ENCODE data around the gene BCAP31.

The BCAP31 gene

GRCh38 chrX:153763298-153763932, 39.2 kb upstream of the BCAP31 start:
- no peak for TF ChIP-seq TOX (CRISPR knock-in tag; IDR thresholded peaks at IDR 0.05; ENCODE audit: borderline replicate concordance)
- TF ChIP-seq ZNF565 (CRISPR knock-in tag; conservative IDR thresholded peaks at IDR 0.05; ENCODE audit: low read depth): no peak
- no peak for TF ChIP-seq ZNF8 (CRISPR knock-in tag; IDR thresholded peaks at IDR 0.05)
- no peak for TF ChIP-seq TSHZ2 (CRISPR knock-in tag; IDR thresholded peaks at IDR 0.05)
- TF ChIP-seq ESRRG (CRISPR knock-in tag; IDR thresholded peaks at IDR 0.05): no peak
- no peak for TF ChIP-seq ZNF70 (CRISPR knock-in tag; IDR thresholded peaks at IDR 0.05)
- no peak for TF ChIP-seq PATZ1 (CRISPR knock-in tag; IDR thresholded peaks at IDR 0.05; ENCODE audit: borderline replicate concordance)
- TF ChIP-seq GLIS3 (CRISPR knock-in tag; IDR thresholded peaks at IDR 0.05): no peak
- TF ChIP-seq TCF4 (CRISPR knock-in tag; IDR thresholded peaks at IDR 0.05; ENCODE audit: borderline replicate concordance): no peak
- no peak for TF ChIP-seq ISL1 (CRISPR knock-in tag; IDR thresholded peaks at IDR 0.05)
- TF ChIP-seq BACH2 (CRISPR knock-in tag; IDR thresholded peaks at IDR 0.05; ENCODE audit: borderline replicate concordance): no peak
- no peak for TF ChIP-seq CSRNP3 (CRISPR knock-in tag; IDR thresholded peaks at IDR 0.05)
- no peak for TF ChIP-seq ZFP30 (CRISPR knock-in tag; IDR thresholded peaks at IDR 0.05)
- no peak for TF ChIP-seq SNAI2 (CRISPR knock-in tag; IDR thresholded peaks at IDR 0.05)
- ATAC-seq: no peak

- no peak for ATAC-seq
- TF ChIP-seq ZC3H10 (CRISPR knock-in tag; IDR thresholded peaks at IDR 0.05) (no peak), ZFP3 (CRISPR knock-in tag; IDR thresholded peaks at IDR 0.05) (no peak), SNAI2 (CRISPR knock-in tag; IDR thresholded peaks at IDR 0.05) (no peak), TOX (CRISPR knock-in tag; IDR thresholded peaks at IDR 0.05; ENCODE audit: borderline replicate concordance) (no peak), ZNF565 (CRISPR knock-in tag; conservative IDR thresholded peaks at IDR 0.05; ENCODE audit: low read depth) (no peak), RARB (CRISPR knock-in tag; IDR thresholded peaks at IDR 0.05) (no peak), ZNF8 (CRISPR knock-in tag; IDR thresholded peaks at IDR 0.05) (no peak), ARNTL (CRISPR knock-in tag; IDR thresholded peaks at IDR 0.05; ENCODE audit: borderline replicate concordance, low read depth) (no peak), CSRNP3 (CRISPR knock-in tag; IDR thresholded peaks at IDR 0.05) (no peak), PATZ1 (CRISPR knock-in tag; IDR thresholded peaks at IDR 0.05; ENCODE audit: borderline replicate concordance) (no peak), CREB5 (CRISPR knock-in tag; IDR thresholded peaks at IDR 0.05; ENCODE audit: low read depth) (no peak), CSDC2 (CRISPR knock-in tag; IDR thresholded peaks at IDR 0.05) (no peak), BACH2 (CRISPR knock-in tag; IDR thresholded peaks at IDR 0.05; ENCODE audit: borderline replicate concordance) (no peak), GLIS3 (CRISPR knock-in tag; IDR thresholded peaks at IDR 0.05) (no peak), TSHZ2 (CRISPR knock-in tag; IDR thresholded peaks at IDR 0.05) (no peak), ISL1 (CRISPR knock-in tag; IDR thresholded peaks at IDR 0.05) (no peak), TCF4 (CRISPR knock-in tag; IDR thresholded peaks at IDR 0.05; ENCODE audit: borderline replicate concordance) (no peak)
Observed at GRCh38 chrX:153762626-153763173, 38.5 kb upstream of the BCAP31 start.
